Stimulated activated CD4-positive, alpha-beta T cell treated with anti-CD3 and anti-CD28 coated beads, Interleukin-12 subunit alpha, Interleukin-12 subunit beta, amount 100 ng/mL, for 48 hours (primary cell): ENCODE results near the gene ITGB3.

Experiments
- DNase-seq, 3 donors: peaks; one replicate each; pipeline ENCODE4 v3.0.0-alpha.2; 2020; ENCODE audit warnings: low read depth in 2 of 3, low spot score in 1 of 3

Gene ITGB3

DNA sequence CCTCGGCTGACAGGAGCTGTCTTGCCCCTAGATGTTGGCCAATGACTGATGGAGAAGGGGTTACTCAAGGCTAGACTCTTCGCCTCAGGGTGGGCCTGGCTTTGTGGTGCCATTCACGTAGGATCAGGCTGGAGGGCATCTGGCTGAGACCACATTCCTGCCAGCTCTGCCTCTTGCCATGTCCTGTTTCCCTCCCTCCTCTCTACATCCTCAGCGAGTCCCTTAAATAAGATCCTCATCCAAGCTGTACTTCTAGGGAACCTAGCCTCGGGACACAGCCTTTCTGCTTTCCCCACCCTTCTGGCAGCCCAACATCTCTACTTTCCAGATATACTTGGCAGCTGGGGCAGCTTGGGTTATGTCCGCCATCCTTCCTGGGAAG is 42.2 kb downstream of the ITGB3 start:
- no peak for DNase-seq

- DNase-seq: no peak
Observed at GRCh38 chr17:47297661-47298400, 44.2 kb downstream of the ITGB3 start.

GRCh38 chr17:47298712-47299111 is 45.1 kb downstream of the ITGB3 start:
- DNase-seq: no peak

- DNase-seq: no peak
Observed at GRCh38 chr17:47299239-47299910, 45.7 kb downstream of the ITGB3 start.

DNA sequence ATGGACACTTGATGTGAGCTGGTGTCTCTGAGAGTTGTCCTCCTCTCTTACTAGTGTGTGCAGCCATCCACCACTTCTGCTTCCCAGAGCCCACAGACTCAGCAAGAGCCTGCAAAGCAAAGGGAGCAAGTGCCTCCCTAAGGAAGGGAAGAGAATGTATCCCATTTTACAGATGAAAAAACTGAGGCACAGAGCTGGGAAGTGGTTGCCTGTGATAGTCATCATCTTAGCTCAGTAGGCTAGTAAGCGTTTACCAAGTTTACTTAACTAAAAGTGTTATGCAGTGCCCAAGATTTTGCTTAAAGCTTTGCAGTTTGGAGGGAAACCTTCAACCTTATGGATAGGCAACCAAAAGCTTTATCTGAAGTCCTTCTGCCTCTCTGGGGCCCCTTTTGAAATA is 47.1 kb downstream of the ITGB3 start:
- DNase-seq: no peak

DNA sequence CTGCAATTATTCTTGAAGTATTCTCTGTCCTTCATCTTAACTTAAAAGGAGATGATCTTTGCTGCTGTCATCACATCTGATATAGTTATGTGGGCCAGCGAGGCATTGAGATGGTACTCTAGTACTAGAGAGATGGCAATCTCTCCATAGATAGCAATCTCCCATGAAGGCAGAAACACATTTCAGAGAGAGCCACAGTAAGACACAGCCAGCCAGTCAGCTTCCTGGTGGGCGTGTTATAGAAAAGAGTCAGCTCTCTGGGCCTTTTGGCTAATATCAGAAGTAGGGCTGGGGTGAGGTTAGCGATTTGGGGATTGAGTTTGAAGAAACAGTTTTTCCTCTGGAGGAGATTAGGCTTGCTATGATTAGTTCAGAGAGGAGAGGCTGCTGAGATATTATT is 47.5 kb downstream of the ITGB3 start:
- DNase-seq: no peak

DNA sequence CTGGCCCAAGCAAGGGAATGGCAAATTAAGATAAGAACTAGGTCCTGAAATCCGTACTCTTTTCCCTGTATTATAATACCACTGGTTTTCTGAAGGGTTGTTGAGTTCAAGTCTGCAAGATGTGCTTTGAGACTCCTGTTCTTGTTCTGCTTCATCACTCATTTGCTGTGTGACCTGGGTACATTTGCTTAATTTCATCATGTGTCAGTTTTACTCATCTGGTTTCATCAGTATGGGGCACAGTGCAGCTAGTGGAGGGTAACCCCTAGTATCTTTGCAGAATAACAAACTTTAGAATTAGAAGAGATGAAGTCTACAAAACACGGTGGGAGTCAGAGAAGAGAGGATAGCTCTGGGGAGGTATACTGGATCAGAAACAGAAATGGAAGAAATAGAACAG is 48.2 kb downstream of the ITGB3 start:
- DNase-seq: no peak

- no peak for DNase-seq
Observed at GRCh38 chr17:47304186-47304585, 50.6 kb downstream of the ITGB3 start.

DNA sequence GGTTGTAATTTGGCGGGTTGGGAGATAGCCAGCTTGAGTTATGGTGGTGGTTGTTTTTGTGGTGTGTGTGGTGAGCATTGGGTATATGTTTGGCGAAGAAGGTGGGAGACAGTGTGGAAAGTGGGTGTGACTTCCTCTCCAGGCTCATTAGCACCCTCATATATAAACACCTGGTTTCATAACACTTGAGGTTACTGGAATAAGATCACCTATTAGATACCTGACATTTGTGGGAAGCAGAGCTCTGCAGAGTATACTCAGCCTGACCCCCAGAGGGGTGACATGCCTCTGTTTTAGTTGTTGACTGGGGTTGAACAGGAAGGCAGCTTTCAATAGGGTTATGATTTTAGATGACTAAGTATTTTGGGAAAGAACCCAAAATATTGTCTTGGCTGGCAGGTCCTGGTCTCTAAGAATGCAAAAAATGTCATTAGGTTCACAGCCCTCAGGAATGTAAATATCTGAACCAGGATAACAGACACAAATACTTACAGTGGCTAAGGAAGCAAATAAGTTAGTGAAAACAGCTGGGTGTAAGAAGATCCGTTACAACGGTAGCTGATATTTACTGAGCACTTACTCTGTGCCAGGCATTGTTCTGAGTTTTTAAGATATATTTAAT is 51.8 kb downstream of the ITGB3 start:
- no peak for DNase-seq

- DNase-seq: no peak
Observed at GRCh38 chr17:47310186-47310733, 56.6 kb downstream of the ITGB3 start.

DNA sequence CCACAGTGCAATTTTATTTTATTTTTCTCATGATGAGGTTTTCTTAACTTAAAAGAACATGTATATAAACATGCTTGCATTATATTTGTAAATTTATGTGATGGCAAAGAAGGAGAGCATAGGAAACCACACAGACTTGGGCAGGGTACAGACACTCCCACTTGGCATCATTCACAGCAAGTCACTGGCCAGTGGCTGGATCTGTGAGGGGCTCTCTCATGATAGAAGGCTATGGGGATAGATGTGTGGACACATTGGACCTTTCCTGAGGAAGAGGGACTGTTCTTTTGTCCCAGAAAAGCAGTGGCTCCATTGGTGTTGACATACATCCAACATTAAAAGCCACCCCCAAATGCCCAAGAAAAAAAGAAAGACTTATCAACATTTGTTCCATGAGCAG is 57.8 kb downstream of the ITGB3 start:
- no peak for DNase-seq

- DNase-seq: peak in 1 of 3 donors; percentile 18
Observed at GRCh38 chr17:47315451-47316266, 62.0 kb downstream of the ITGB3 start.

- DNase-seq: no peak
Observed at GRCh38 chr17:47316311-47316710, 62.7 kb downstream of the ITGB3 start.

DNA sequence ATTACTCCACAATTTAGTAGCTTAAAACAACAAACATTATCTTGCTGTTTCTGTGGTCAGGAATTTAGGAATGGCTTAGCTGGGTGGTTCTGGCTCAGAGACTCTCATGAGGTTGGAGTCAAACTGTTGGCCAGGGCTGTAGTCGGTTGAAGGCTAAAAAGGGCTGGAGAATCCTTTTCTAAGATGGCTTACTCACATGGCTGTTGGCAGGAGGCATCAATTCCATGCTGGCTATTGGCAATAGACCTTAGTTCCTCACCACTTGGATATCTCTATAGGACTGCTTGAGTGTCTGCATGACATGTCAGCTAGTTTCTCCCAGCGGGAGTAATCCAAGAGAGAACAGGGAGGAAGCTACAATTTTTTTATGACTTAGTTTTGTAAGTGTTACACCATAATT is 63.5 kb downstream of the ITGB3 start:
- no peak for DNase-seq

- no peak for DNase-seq
Observed at GRCh38 chr17:47318197-47318918, 64.7 kb downstream of the ITGB3 start.

DNA sequence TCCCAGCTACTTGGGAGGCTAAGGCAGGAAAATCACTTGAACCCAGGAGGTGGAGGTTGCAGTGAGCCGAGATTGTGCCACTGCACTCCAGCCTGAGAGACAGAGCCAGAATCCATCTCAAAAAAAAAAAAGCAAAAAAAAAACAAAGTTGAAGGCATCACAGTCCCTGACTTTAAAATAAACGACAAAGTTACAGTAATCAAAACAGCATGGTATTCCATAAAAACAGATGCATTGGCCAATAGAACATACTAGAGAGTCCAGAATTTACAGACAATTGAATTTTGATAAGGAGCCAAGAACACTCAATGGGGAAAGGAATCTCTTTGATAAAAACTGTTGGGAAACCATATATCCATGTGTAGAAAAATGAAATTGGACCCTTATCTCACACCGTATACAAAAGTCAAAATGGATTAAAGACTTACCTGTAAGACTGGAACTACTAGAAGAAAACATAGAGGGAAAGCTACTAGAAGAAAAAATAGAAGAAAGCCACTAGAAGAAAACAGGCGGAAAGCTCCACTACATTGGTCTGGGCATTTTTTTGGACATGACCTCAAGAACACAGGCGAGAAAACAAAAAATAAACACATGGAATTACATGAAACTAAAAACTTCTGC is 67.4 kb downstream of the ITGB3 start:
- no peak for DNase-seq

DNA sequence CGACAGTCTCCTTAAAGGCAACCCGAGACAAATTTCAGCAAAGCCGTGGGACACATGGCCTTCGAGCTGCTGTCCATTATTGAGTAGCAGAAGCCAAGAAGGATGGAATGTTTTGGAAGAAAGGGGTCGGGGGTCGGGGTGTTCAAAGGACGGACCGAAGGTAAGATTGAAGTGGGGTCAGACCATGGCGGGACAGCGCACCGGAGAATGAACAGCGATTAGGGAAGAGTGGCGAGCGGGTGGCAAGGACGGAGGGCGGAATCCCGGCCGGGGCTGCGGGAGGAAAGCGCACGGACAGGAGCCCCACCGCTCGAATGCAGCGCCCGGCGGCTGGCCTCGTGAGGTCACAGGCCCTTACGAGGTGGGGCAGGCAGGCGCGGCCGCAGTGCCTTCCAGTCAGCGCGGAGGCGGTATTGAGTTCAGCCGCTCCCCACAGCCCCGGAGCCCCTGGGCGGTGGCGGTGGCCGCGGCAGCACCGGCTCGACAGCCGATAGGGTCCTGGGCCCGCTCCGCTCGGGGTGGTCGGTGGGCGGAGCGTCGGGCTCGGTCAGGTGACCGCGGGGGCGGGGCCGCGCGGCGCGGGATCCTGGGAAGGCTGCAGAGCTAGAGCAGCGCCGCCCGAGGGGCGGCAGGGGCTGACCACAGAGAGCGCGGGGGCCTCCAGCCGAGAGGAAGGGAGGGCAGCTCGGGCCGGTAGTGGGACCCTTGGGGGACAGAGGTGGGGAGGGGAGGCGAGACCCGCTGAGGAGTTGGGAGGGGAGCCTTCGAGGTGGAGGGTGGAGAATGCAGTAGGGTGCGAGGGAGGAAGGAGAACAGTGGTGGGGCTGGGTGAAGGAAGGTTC is 70.0 kb downstream of the ITGB3 start, which contains the start of gene EFCAB13:
EFCAB13 (plus strand) TSS at position 574 of the 842 bp plus-strand sequence. CDS start 4,399 bp downstream, outside the sequence.
- DNase-seq: peak; percentile 48 to 67 (median 50)

GRCh38 chr17:47324224-47325020 is 70.8 kb downstream of the ITGB3 start:
- DNase-seq: peak in 2 of 3 donors; percentile 38 to 39
